ENCODE data around the gene SCN1B.

Gene SCN1B

GRCh38 chr19:35042056-35042730, 11.9 kb downstream of the SCN1B start:
- in situ Hi-C loops (cut with HindIII; ENCODE audit: low sequenced_read_pairs), result no loop called here
- H3K4me3 ChIP-seq (ENCODE audit: low read depth, low read length), result no peak overlapping the region
- TF ChIP-seq, protein P1, sequence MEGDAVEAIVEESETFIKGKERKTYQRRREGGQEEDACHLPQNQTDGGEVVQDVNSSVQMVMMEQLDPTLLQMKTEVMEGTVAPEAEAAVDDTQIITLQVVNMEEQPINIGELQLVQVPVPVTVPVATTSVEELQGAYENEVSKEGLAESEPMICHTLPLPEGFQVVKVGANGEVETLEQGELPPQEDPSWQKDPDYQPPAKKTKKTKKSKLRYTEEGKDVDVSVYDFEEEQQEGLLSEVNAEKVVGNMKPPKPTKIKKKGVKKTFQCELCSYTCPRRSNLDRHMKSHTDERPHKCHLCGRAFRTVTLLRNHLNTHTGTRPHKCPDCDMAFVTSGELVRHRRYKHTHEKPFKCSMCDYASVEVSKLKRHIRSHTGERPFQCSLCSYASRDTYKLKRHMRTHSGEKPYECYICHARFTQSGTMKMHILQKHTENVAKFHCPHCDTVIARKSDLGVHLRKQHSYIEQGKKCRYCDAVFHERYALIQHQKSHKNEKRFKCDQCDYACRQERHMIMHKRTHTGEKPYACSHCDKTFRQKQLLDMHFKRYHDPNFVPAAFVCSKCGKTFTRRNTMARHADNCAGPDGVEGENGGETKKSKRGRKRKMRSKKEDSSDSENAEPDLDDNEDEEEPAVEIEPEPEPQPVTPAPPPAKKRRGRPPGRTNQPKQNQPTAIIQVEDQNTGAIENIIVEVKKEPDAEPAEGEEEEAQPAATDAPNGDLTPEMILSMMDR (IDR thresholded peaks at IDR 0.05; ENCODE audit: low read depth, low read length), result no peak
- no peak for DNase-seq (ENCODE audit: low read depth, low spot score)

DNA sequence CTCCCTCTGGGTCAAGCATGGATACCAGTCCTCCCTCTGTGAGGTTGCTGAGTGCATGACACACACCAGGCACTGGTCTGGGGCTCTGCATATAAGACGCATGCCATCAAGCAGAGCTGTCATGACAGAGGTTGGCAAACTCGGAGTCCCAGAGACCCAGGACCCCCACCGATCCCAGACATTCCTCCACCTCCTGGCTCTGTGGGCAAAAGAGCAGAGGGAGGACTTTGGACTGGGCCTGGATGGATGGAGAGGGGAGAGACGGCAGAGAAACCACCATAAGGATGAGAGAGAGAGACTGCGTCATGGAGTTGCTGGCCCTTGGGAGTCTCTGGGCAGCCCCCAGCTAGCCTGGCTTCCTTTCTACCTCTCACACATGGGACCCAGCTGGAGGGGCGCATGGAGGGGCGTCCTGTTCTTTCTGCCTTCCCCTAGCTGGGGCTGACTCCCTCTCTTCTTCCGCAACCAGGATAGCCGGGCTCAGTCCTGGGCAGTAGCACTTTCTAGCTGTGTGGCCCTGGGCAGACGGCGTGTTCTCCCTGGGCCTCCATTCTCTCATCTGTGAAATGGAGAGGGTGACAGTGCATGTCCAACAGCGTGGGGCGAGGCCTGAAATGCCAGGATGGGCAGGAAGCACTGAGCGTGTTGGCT, 12.8 kb downstream of the SCN1B start:
- no peak overlapping the region for H3K4me3 ChIP-seq (ENCODE audit: low read depth, low read length)
- no peak for DNase-seq (ENCODE audit: low read depth, low spot score)
- TF ChIP-seq, protein P1 (IDR thresholded peaks at IDR 0.05; ENCODE audit: low read depth, low read length), result no peak
- in situ Hi-C loops (cut with HindIII; ENCODE audit: low sequenced_read_pairs), result no loop called here

- in situ Hi-C loops (cut with HindIII; ENCODE audit: low sequenced_read_pairs), result no loop called here
- no peak for DNase-seq (ENCODE audit: low read depth, low spot score)
Measured at GRCh38 chr19:35043906-35044305, 13.6 kb downstream of the SCN1B start.

DNA sequence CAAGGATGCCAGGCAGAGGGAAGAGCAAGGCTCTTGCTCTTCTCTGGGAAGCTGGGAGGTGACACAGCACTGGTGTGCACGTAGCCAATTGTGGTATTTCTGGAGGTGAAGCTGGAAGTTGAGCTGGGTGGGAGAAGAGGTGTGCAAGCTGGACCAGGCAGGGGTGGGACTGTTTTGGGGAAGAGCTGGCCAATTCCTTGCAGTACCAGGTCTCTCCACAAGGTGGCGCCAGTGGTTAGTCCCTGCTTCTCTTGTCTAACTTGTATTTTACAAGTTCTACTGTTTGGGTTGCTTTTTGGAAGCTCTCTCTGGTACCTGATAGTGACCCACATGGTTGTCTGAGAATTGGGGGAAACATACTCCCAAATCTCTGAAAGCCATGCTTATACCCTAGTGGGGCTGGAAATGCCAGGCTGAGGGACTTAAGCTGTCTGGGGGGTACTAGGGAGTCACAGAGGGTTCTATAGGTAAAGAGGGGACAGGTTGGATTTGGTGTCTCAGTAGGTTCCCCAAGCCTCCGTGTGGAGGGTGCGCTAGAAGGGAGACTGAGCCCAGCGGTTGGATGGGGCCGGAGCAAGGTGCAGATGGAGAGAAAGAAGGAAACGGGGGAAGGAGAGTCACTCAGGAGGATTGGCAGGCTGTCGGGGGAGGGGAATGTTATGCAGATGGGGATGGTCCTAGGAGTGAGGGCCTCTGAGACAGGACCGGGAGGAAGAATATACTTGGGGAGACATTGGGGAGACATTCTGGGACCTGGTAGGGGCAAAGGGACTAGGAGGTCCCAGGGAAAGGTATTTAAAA, 14.2 kb downstream of the SCN1B start:
- no peak overlapping the region for H3K4me3 ChIP-seq (ENCODE audit: low read depth, low read length)
- peak; percentile 40 for DNase-seq (ENCODE audit: low read depth, low spot score)
- in situ Hi-C loops (cut with HindIII; ENCODE audit: low sequenced_read_pairs), result no loop called here
- TF ChIP-seq, protein P1 (IDR thresholded peaks at IDR 0.05; ENCODE audit: low read depth, low read length), result peak; percentile 97

More at GRCh38 chr19:35043906-35044305, 13.6 kb downstream of the SCN1B start:
- TF ChIP-seq, protein P1 (IDR thresholded peaks at IDR 0.05; ENCODE audit: low read depth, low read length), result no peak
- H3K4me3 ChIP-seq (ENCODE audit: low read depth, low read length), result no peak overlapping the region

DNA sequence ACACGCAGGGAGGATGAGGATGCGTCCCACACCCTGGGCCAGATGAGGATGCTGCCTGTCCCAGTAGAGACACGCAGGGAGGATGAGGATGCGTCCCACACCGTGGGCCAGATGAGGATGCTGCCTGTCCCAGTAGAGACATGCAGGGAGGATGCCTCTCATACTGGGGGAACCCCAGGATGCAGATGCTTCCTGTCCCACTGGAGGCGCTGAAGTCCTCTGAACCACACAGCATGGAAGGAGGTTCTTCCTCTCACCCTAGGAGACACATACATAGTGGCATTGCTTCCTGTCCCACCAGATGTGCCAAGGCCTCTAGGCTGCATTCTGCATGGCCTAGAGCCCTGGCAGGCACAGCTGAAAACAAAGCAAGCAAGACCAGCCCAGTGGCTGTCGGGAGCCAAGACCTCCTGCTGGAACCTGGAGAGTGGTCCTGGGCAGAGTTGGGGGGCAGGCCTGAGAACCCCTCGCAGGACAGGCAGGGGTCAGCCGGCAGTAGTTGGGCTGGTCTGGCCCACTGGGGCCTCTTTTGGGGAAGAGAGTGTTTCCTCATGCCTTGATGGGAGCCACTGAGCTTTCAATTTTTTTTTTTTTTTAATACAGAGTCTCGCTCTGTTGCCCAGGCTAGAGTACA, 15.5 kb downstream of the SCN1B start:
- no peak for DNase-seq (ENCODE audit: low read depth, low spot score)
- H3K4me3 ChIP-seq (ENCODE audit: low read depth, low read length), result no peak overlapping the region
- TF ChIP-seq, protein P1 (IDR thresholded peaks at IDR 0.05; ENCODE audit: low read depth, low read length), result peak; percentile 48
- in situ Hi-C loops (cut with HindIII; ENCODE audit: low sequenced_read_pairs), result no loop called here

DNA sequence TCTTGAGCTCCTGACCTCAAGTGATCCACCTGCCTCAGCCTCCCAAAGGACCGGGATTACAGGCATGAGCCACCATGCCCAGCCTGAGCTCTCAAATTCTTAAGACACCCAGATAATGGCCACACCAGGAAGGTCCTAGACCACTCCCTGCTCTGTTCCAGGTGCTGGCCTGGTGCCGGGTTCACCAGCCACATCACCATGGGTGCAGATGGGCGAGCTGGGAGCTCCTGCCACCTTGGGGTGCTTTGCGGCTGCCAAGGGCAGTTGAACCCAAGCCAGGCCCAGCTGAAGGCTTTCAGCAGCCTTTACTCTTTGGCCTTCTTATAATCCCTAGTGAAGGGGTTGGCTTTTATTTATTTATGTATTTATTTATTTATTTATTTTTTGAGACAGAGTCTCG, 16.2 kb downstream of the SCN1B start:
- in situ Hi-C loops (cut with HindIII; ENCODE audit: low sequenced_read_pairs), result no loop called here
- H3K4me3 ChIP-seq (ENCODE audit: low read depth, low read length), result no peak overlapping the region
- DNase-seq (ENCODE audit: low read depth, low spot score), result no peak
- TF ChIP-seq, protein P1 (IDR thresholded peaks at IDR 0.05; ENCODE audit: low read depth, low read length), result no peak

Measured in astrocyte of the spinal cord (primary cell).